PFSK-1 (cell line): ENCODE measurements around the gene SARS1.

Experiments
- FOXP2 ChIP-seq: optimal IDR thresholded peaks from 2 replicates; pipeline ENCODE3; 2011; ENCODE audit warnings: borderline replicate concordance, control low read depth, inconsistent platforms; ENCODE audit not compliant: insufficient read depth; ENCODE audit errors: extremely low read length, extremely low read depth
- POLR2AphosphoS5 ChIP-seq: IDR thresholded peaks from 2 replicates; pipeline ENCODE4 v1.6.1; 2012; ENCODE audit warnings: low read depth, mild to moderate bottlenecking, control low read depth, low read length, moderate library complexity
- REST ChIP-seq, 2 experiments: IDR thresholded peaks; 2 replicates each; pipeline versions ENCODE4 v1.6.1 to v1.8.0; 2011 to 2012; ENCODE audit warnings: low read depth in 2 of 2, low read length in 2 of 2, control low read depth in 1 of 2, inconsistent platforms in 1 of 2, mild to moderate bottlenecking in 1 of 2, moderate library complexity in 1 of 2; ENCODE audit not compliant: insufficient read depth in 1 of 2
- SIN3A ChIP-seq: IDR thresholded peaks from 2 replicates; pipeline ENCODE4 v1.6.1; 2012; ENCODE audit warnings: mild to moderate bottlenecking, low read length, moderate library complexity, borderline replicate concordance; ENCODE audit not compliant: insufficient read depth
- TAF1 ChIP-seq: IDR thresholded peaks from 2 replicates; pipeline ENCODE4 v1.6.1; 2012; ENCODE audit warnings: low read length, control low read depth, borderline replicate concordance; ENCODE audit not compliant: insufficient read depth

Gene SARS1

GRCh38 chr1:109207467-109208103 lies 6.1 kb upstream of the SARS1 start:
- no peak for TF ChIP-seq FOXP2
- TF ChIP-seq TAF1 = no peak
- no peak for TF ChIP-seq REST (IDR thresholded peaks at IDR 0.05; ENCODE audit: insufficient read depth in 1 of 2, low read depth in 2 of 2, low read length in 2 of 2)
- TF ChIP-seq SIN3A = no peak
- TF ChIP-seq POLR2AphosphoS5 = no peak

DNA sequence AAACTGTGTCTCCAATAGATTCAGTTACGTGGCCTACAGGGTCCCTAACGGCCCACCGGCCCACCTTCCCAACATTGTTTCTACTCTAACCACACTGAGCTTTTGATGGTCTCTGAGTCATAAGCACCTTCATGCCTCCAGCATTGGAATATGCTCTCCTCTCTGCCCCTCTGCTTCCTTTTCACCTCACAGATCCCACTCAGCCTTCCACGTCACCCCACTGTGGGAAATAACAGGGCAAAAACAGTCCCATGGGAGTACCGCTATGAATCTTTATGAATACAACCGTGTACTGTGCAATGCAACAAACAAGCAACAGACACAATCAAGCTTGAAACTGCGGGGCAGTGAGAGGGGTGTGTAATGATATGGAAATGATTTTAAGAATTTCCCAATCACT lies 5.3 kb upstream of the SARS1 start:
- no peak for TF ChIP-seq SIN3A
- no peak for TF ChIP-seq REST (IDR thresholded peaks at IDR 0.05; ENCODE audit: insufficient read depth in 1 of 2, low read depth in 2 of 2, low read length in 2 of 2)

GRCh38 chr1:109208836-109209463 lies 4.8 kb upstream of the SARS1 start:
- TF ChIP-seq TAF1 (no peak), FOXP2 (no peak), SIN3A (no peak), POLR2AphosphoS5 (no peak), REST (IDR thresholded peaks at IDR 0.05; ENCODE audit: insufficient read depth in 1 of 2, low read depth in 2 of 2, low read length in 2 of 2) (no peak)

DNA sequence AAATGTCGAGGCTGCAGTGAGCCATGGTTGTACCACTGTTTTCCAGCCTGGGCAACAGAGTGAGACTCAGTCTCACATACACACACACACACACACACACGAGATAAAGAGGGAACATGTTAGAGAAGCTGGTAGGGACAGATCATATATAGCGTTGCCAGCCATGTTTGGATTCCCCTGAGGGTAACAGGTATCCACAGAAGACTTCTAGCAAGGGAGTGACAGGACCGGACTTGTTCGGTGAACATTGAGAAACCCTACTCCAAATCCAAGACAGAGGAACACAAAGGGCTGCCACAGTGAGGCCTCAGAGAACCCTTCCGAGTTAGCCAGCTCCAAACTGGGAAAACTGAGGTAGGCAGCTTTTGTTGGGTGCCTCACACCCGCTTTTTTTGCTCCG lies 3.7 kb upstream of the SARS1 start:
- TF ChIP-seq POLR2AphosphoS5 = no peak
- no peak for TF ChIP-seq REST (IDR thresholded peaks at IDR 0.05; ENCODE audit: insufficient read depth in 1 of 2, low read depth in 2 of 2, low read length in 2 of 2)
- no peak for TF ChIP-seq TAF1
- TF ChIP-seq SIN3A = no peak
- no peak for TF ChIP-seq FOXP2

GRCh38 chr1:109213345-109213823 lies 334 bp upstream of the SARS1 start:
- TF ChIP-seq TAF1 (no peak), SIN3A (no peak)
